Activated T-helper 1 cell treated with anti-CD3 and anti-CD28 coated beads, Interleukin-2, amount 50 U/mL, for 16 hours (primary cell): ENCODE results near the gene NRN1L.
A peak's percentile ranks its signal among the peaks of the same experiment; 100 is the strongest.
"Not testable (repeated sequence)": the region's sequence is repeated elsewhere in the genome, so short reads cannot be mapped to it uniquely, and the experiment has no call there.

Experiments
- DNase-seq, 2 donors: peaks; one replicate each; pipeline ENCODE4 v3.0.0-alpha.2; 2020; ENCODE audit warnings: low read depth in 1 of 2, low spot score in 1 of 2

NRN1L gene

GRCh38 chr16:67884684-67885083 is at the start of gene NRN1L:
Gene NRN1L, plus strand, starts transcription at chr16:67884885. Its CDS starts 19 bp downstream, at chr16:67884904.
- no peak for DNase-seq

GRCh38 chr16:67837190-67837589 is 47.5 kb upstream of the NRN1L start:
- not testable (repeated sequence) for DNase-seq

GRCh38 chr16:67837811-67838210 is 46.9 kb upstream of the NRN1L start:
- no peak for DNase-seq

- DNase-seq = no peak
Measured at GRCh38 chr16:67841198-67841815, 43.4 kb upstream of the NRN1L start.

- DNase-seq = peak; percentile 86 to 88
Measured at GRCh38 chr16:67841816-67842508, 42.7 kb upstream of the NRN1L start, which contains the start of gene THAP11. Gene THAP11, plus strand, starts transcription at chr16:67842320. Its CDS starts 235 bp downstream, at chr16:67842555.

GRCh38 chr16:67842509-67843342 is 42.0 kb upstream of the NRN1L start:
- peak; percentile 35 to 44 for DNase-seq

GRCh38 chr16:67843343-67843765 is 41.3 kb upstream of the NRN1L start:
- no peak for DNase-seq

- DNase-seq = no peak
Measured at GRCh38 chr16:67844497-67844896, 40.2 kb upstream of the NRN1L start.

- no peak for DNase-seq
Measured at GRCh38 chr16:67845291-67846062, 39.2 kb upstream of the NRN1L start.

GRCh38 chr16:67846063-67846319 is 38.7 kb upstream of the NRN1L start:
- no peak for DNase-seq

- DNase-seq = peak; percentile 89 to 90
Measured at GRCh38 chr16:67846320-67847063, 38.2 kb upstream of the NRN1L start, which contains the start of gene NUTF2. Gene NUTF2, plus strand, starts transcription at chr16:67846933. Its CDS starts 18,198 bp downstream, at chr16:67865131.

GRCh38 chr16:67847064-67847861 is 37.4 kb upstream of the NRN1L start, which contains the start of gene CENPT:
Gene CENPT, minus strand, starts transcription at chr16:67847693. Its CDS starts 13,834 bp downstream, at chr16:67833859.
- DNase-seq = no peak

GRCh38 chr16:67848118-67848517 is 36.6 kb upstream of the NRN1L start:
- no peak for DNase-seq

GRCh38 chr16:67853670-67854069 is 31.0 kb upstream of the NRN1L start:
- no peak for DNase-seq

GRCh38 chr16:67855789-67856188 is 28.9 kb upstream of the NRN1L start:
- DNase-seq = no peak

- no peak for DNase-seq
Measured at GRCh38 chr16:67856927-67857546, 27.6 kb upstream of the NRN1L start.

- no peak for DNase-seq
Measured at GRCh38 chr16:67857547-67858233, 27.0 kb upstream of the NRN1L start.

- no peak for DNase-seq
Measured at GRCh38 chr16:67858500-67858899, 26.2 kb upstream of the NRN1L start.
